ENCODE results near the gene HACD2.
"Not testable (repeated sequence)": the region's sequence is repeated elsewhere in the genome, so short reads cannot be mapped to it uniquely, and the experiment has no call there.

The HACD2 gene

DNA sequence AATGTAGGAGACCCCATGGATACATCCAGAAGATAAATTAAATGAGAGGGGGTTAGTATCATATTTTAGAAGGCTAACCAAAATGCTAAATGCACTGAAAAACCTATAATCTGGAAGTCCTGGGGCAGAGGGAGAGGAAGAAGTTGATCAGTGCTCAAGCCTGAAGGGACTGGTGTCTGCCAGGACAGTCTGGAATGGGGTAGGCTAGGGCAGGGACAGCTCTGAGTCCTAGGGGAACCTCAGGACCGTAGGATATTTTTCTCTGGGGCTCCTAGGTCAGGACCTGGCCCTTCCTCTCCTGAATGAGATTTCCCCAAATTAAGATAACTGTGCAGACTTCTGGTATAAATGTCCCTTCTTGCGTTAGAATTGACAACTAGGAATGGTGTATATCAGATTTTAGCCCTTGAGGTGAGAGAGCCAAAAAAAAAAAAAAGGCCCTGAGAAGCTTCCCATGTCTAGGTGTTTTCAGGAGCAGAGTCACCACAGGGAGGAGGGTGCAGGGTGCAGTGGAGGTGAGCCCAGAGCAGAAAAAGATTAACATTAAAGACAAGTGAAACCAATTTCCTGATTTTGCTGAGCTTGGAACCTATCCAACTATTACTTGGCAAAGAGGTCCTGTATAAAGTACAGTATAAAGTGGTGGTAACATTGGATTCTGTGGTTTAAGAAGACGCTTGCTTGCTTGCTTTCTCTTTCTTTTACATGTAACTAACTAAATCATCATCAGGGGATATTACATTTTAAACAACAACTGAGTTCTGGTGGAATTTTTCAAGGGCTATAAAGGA is 63.5 kb downstream of the HACD2 start:
- DNase-seq: no peak

- DNase-seq: no peak
Measured at GRCh38 chr3:123520656-123521055, 64.2 kb downstream of the HACD2 start.

- no peak for DNase-seq
Measured at GRCh38 chr3:123518892-123519485, 65.9 kb downstream of the HACD2 start.

DNA sequence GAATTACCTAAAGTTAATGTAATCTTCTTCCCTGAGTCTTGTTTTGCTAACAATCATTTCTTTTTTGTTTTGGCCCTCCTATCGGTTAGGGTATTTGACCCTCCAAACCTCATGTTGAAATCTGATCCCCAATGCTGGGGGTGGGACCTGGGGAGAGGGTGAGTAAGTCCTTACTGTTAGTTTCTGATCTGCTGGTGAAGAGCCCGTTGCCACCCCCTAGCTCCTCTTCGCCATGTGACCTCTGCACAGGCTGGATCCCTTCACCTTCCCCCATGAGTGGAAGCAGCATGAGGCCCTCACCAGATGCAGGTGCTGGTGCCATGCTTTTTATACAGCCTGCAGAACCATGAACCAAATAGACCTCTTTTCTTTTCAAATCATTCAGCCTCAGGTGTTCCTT is 73.1 kb downstream of the HACD2 start:
- DNase-seq: no peak

GRCh38 chr3:123511084-123511483 is 73.8 kb downstream of the HACD2 start:
- no peak for DNase-seq

DNA sequence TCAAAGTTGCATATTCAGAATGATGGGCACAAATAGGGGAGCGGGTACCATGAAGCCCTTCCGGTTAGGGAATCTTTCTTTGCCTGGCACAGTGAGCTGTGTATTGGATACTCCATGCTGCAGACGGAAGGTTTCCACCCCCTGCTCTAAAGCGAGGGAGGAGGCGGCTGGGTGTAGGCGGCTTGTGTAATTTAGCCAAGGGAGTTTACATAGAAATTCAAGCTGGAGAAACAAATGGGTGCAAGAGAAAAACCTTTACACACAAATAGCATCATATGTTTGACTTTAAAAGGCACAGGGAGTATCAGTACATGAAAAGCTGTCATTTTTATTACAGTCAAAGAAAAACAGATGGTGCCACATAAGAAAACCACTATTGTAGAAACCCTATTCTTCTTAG is 76.7 kb downstream of the HACD2 start:
- DNase-seq: no peak

DNA sequence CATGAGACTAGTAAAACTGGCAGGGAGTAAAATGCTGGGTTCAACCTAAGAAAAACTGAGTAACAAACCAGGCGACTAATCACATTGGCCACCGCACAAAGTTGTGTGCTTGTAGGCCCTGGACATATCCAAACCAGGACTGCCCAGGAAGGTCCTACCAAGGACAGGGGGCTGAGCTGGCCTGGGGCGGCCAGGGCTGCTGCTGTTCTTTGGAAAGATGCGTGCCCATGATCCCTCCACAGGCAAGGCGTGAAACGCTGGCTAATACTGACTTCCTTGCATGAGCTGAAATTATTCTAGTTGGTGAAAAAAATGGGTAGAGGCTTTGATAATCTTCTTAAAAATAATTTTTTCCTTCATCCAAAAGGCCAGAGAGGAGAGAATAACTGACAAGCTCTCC is 79.0 kb downstream of the HACD2 start:
- no peak for DNase-seq

GRCh38 chr3:123503203-123503602 is 81.7 kb downstream of the HACD2 start:
- DNase-seq: no peak

- DNase-seq: no peak
Measured at GRCh38 chr3:123499322-123499721, 85.5 kb downstream of the HACD2 start.

GRCh38 chr3:123498761-123499160 is 86.1 kb downstream of the HACD2 start:
- no peak for DNase-seq

GRCh38 chr3:123493912-123494311 is 90.9 kb downstream of the HACD2 start:
- DNase-seq: no peak

GRCh38 chr3:123491966-123492587 is 92.8 kb downstream of the HACD2 start:
- DNase-seq: no peak

GRCh38 chr3:123489400-123490004 is 95.4 kb downstream of the HACD2 start:
- peak; percentile 35 for DNase-seq

- DNase-seq: no peak
Measured at GRCh38 chr3:123488645-123489347, 96.1 kb downstream of the HACD2 start.

DNA sequence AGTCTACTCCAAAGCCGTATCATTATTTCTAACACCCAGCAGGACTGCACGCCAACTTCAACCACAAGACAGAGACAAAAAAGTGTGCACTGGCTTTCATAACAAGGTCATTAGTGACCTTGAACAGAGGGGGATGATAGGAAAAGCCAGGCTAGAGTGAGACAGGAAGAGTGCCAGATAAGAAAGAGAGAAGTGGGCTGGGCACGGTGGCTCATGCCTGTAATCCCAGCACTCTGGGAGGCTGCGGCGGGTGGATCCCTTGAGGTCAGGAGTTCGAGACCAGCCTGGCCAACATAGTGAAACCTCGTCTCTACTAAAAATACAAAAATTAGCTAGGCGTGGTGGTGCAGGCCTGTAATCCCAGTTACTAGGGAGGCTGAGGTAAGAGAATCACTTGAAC is 97.8 kb downstream of the HACD2 start:
- DNase-seq: not testable (repeated sequence)

GRCh38 chr3:123486460-123486859 is 98.4 kb downstream of the HACD2 start:
- no peak for DNase-seq

DNA sequence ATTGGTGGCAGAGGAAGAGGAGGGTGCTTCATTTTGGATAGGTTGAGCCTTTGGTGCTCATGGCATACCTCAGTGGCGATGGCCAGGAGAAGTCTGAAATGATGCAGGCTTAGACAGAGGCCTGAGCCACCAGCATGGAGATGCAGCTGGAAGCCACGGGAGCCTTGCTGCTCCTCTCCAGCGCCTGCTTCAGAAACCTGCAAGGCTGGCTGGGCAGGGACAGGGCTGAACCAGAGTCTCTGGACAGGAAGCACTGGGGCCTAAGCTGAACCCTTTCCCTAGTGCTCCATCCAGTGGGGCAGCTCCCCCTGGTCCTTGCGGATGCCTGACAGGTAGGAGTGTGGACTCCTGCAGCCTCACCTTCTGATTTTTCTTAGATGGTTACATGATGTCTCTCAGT is 99.3 kb downstream of the HACD2 start:
- DNase-seq: no peak

DNA sequence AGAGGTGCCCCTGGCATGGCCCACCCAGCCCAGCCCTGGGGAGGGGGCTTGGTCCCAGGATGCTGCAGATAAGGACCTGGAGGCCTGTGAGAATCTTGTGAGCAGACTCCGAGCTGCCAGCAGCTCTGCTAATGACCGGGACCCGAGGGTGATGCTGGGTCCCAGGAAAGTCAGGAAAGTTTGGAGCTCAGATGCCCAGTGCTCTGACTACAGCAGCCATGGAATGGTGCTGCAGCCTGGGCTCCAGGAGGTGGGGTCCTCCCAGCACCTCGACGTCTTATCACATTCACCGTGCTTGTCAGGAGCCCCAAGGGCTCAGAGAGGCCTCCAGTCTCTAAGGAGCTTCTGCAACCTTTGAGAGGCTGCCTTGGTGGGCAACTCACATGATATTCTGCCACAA is 101.7 kb downstream of the HACD2 start:
- DNase-seq: no peak

- DNase-seq: no peak
Measured at GRCh38 chr3:123481722-123482457, 103.0 kb downstream of the HACD2 start.

GRCh38 chr3:123481071-123481470 is 103.8 kb downstream of the HACD2 start:
- DNase-seq: no peak

DNA sequence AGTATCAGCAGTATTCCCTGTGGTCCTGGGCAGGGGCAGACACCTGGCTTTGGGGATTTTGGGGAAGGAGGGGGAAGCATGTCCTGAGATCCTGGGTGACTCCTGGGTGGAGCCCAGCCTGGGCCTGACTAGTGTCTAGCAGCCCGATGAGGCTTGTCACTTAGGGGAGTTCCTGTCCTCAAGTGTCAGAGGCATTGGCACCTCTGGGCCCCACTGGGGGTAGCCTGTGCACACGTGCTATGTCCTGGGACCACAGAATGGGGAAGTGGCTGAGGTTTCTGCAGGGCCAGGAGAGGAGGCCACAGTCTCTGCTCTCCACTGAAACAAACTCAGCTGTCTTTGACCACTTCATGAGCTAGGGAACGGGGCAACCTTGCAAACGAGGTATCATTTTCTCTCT is 104.4 kb downstream of the HACD2 start:
- DNase-seq: no peak

GRCh38 chr3:123479891-123480290 is 105.0 kb downstream of the HACD2 start:
- DNase-seq: no peak

DNA sequence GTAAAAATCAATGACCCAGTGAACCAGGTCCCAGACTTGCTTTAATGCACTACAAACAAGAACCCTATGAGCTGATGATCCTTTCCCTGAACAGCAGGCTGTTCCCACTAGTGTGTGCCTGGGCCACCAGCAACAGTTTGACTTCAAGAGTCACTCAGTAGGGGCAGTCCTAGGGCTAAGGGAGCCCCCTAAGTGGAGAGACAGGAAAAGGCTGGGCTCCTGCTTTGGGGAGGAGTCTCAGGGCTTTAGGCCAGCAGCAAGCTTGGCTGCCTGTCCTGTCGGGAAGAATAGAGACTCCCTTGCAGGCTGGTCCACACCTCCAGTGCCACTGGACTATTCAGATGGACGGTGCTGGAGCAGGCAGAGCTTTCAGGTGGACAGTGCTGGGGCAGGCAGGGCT is 106.5 kb downstream of the HACD2 start:
- DNase-seq: no peak
